NCI-H69 (cell line): ENCODE results near the gene SLC29A1.
A peak's percentile ranks its signal among the peaks of the same experiment; 100 is the strongest.

Experiments used
- DNase-seq: peaks from one replicate; lab custom pipeline; 2025; lab: John Stamatoyannopoulos, UW

SLC29A1 gene

DNA sequence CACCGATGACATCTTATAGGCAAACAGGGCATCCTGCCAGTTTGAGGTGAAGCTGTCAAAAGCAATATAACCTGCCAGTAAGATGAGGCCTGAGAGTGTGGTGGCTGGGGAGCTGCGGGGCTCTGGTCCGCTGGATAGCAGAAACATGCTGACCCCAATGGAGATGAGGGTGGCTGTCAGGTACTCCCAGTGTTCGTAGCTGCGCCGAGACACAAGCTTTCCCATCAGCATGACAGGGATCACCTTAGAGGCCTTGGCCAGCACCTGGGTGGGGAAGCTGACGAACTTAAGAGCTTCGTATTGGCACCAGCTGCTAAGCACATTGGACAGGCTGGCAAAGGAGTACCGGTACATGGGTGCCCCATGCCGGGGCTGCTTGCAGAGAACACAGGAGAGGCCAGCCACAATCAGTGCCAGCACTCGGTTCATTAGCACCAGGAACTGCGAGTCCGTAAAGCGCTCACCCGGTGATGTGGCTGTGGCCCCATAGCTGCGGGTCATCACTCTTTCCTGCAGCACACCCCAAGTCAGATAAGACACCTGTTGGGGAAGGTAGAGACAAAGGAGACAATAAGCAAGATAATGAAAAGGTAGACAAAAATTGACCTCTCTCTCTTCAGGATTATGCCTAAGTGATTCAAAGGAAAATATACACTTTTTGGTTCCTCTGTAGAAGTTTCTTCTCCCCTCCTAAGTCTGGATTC, 31.9 kb downstream of the SLC29A1 start:
- DNase-seq: peak; percentile 44

- peak; percentile 59 for DNase-seq
Measured at GRCh38 chr6:44255871-44256774, 32.7 kb downstream of the SLC29A1 start.

GRCh38 chr6:44256775-44257024, 33.3 kb downstream of the SLC29A1 start:
- no peak for DNase-seq

GRCh38 chr6:44257025-44257752, 33.8 kb downstream of the SLC29A1 start, which contains the start of gene SLC35B2:
SLC35B2 (minus strand) TSS chr6:44257528; CDS start chr6:44257410, 118 bp downstream.
- DNase-seq: peak; percentile 91

- no peak for DNase-seq
Measured at GRCh38 chr6:44257753-44258324, 34.4 kb downstream of the SLC29A1 start.

DNA sequence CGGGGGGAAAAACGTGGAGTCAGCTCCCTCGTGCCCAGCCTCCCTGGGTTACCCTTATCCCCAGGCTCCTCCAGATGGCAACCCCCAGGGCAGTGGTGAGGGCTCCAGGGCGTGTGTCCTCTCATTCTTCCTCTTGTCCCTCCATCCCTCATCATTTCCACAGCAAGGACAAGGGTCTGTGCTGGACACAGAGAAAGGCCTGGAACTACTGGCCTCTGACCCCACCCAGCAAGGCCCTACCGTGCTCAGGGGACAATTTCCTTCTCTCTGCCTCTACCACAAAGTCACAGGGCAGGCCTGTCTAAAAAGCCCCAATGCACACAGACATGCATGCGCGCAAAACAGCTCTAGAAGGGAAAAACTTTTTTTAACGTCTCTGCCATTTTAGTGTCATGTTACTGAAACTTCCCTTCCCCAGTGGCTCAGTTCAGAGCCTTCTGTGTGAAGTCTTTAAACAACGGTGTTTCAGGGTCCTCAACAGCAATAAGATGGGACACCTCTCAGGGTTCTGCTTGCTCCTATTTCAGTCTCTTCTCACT, 35.0 kb downstream of the SLC29A1 start:
- no peak for DNase-seq

- DNase-seq: no peak
Measured at GRCh38 chr6:44258921-44259320, 35.5 kb downstream of the SLC29A1 start.

GRCh38 chr6:44260011-44260410, 36.6 kb downstream of the SLC29A1 start:
- no peak for DNase-seq

DNA sequence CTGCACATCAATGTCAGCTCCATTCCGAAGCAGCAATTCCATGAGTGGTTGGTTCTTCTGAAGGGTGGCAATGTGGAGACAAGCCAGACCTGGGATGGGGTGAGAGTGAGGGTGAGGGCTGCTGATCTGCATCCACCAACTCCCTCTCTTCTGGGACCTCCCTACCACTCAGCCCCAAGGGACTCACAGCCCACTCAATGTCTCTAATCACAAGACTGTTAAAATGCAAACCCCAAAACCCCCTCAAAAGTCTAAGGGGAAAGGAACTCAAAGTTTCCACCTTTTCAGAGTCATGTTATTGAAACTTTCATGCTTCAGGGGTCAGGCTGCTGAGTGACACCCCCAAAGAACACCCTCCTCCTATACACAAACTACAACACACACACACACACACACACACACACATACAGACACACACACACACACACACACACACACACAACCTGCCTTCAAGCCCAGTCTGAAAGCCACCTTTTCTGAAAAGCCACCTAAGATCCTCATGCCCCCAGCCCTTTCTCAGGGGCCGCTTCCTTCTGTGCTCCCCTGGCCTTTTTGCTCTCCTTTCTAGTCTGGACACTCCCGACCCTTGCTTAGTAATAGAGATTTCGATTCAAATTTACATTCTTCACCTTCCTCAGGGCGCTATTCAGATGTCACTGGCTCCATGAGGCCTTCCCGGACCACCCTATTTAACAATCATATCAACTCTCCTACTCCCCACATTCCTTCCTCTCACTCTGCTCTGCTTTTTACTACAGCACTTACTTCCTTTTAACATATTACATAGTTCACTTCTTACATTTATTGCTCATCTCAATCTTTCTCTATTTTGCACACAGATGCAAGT, 37.3 kb downstream of the SLC29A1 start:
- DNase-seq: no peak

GRCh38 chr6:44261581-44261980, 38.2 kb downstream of the SLC29A1 start:
- DNase-seq: no peak

- no peak for DNase-seq
Measured at GRCh38 chr6:44262467-44263353, 39.3 kb downstream of the SLC29A1 start.

- no peak for DNase-seq
Measured at GRCh38 chr6:44263354-44264100, 40.1 kb downstream of the SLC29A1 start.

DNA sequence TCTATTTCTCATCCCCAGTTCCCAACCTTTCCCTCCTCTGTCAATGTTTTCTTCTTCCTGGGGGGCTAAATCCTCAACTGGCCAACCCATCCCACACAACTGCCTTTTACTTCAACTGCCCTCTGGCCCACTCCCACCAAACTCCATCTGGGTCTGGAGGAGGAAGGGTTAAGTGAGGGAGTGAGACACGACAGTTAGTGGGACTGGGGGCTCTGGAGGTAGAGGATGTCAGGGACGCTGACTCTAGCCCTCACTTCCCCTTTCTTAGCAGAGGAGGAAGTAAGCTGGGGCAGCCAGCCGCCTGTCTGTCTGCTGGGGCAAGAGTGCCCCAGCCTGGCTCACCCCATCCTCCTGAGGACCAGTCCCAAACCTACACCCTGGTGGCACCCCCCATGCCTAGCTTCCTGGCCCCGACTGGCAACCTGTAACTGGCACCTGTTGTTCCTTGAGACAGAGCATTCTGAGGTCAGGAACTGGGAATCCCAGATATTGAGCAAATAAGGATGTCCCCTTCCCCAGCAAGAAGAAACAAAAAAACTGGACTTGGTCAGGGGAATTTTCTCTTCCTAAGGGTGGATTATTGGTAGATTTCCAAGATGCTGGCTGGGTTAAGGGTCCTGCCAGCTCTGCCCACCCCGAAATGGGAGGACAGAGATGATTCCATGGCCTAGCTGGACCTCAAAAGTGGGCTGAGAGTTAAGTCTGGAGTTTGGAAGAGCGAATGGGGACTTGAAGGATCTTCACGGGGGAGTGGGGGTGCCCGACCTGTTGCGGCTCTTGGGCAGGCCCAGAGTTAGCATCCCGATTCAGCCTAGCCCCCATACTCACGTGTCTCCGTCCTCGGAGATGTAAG, 41.0 kb downstream of the SLC29A1 start:
- no peak for DNase-seq

DNA sequence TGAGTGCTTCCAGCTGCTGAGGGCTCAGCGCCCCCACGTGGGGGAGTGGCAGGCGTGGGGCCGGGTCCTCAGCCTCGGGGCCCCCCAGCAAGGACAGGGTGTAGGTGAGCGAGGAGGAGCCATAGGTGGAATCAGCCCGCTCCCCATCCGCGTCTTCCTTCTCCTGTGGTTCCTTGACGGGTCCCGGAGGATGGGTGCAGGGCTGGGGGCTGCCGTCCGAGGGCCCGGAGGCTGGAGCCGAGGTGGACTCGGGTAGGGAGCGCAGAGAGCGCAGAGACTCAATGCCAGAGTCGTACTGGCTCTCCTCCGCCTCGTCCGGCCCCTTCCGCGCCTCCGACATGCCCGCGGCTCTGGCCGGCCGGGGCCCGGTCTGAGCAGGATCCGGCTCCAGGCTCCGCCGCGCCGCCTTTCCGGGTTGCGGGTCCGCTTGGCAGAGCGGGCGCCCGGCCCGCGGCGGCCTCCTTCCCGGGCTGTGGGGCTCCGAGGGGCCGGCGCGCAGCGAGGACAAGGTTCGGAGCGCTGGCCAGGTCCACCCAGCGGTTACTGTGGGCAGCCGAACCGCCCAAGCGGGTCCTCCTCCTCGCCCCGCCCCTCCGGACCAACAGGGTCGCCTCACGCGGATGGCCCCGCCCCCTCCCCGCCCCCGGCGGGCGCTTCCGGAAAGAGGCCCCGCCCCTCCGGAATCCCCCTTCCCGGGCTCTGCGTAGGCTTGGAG, 41.8 kb downstream of the SLC29A1 start, which contains the start of gene NFKBIE:
NFKBIE (minus strand) TSS at position 545 of the 715 bp plus-strand sequence; CDS start at position 340, 205 bp downstream.
- peak; percentile 93 for DNase-seq

DNA sequence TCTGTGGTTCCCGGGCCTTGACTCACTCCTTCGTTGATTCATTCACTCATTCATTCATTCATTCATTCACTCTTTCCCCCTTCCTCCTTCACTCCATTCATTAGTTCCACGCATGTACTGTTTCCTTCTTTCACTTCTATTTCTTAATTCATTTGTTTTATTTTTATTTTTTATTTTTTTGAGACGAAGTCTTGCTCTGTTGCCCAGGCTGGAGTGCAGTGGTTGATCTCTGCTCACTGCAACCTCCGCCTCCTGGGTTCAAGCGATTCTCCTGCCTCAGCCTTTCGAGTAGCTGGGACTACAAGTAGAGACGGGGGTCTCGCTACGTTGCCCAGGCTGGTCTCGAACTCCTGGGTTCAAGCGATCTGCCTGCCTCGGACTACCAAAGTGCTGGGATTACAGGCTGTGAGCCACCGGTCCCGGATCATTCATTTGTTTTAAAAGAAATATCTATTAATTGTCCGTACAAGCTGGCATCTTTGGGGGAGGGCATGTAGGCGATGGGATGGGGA, 42.4 kb downstream of the SLC29A1 start:
- no peak for DNase-seq

DNA sequence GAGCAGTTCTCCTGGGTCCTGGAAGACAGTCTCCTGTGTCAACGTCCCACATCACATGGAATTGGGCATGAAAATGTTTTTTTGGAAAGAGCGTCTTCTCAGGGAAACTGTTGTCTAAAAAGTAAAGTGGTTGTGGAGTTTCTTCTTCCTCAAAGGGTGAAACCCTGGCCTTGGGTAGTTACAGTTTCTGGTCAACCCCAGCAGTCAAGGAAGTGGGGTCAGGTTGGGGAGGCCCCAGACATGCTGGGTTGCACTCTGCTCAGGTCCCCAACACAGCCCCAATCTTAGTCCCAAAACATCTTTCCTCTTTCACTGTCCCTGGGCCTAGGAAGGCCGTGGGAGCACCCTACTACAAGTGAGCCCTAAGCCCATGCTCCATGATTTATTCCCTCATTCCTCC, 43.0 kb downstream of the SLC29A1 start:
- DNase-seq: no peak

GRCh38 chr6:44267252-44267651, 43.9 kb downstream of the SLC29A1 start:
- DNase-seq: no peak
